DND-41 (cell line): ENCODE measurements around the gene PCCB.

Source experiments
- ATAC-seq: fragments of 200-7000 bp; cut with Tn5 transposase; 3 replicates; pipeline ENCODE4 v1.9.1; 2021; ENCODE audit warnings: low read depth; ENCODE audit not compliant: insufficient read depth
- DNase-seq: peaks from one replicate; pipeline ENCODE4 v3.0.0-alpha.2; 2020
- H2AFZ ChIP-seq: 2 replicates; pipeline ENCODE4 v1.6.0; 2012; ENCODE audit warnings: low read depth, low read length
- H3K27ac ChIP-seq: 2 replicates; pipeline ENCODE4 v1.5.1; 2012; ENCODE audit warnings: low read length, inconsistent platforms
- H3K27me3 ChIP-seq: fragments of 200-600 bp; sonication (generic); 2 replicates; pipeline ENCODE4 v1.6.0; 2012; ENCODE audit warnings: low read length, mild to moderate bottlenecking, inconsistent platforms; ENCODE audit not compliant: insufficient read depth, poor library complexity
- H3K36me3 ChIP-seq: 2 replicates; pipeline ENCODE4 v1.5.1; 2012; ENCODE audit warnings: low read length, inconsistent platforms; ENCODE audit not compliant: insufficient read depth
- H3K4me1 ChIP-seq: 2 replicates; pipeline ENCODE4 v1.5.1; 2012; ENCODE audit warnings: mild to moderate bottlenecking, low read length; ENCODE audit not compliant: insufficient read depth
- H3K4me2 ChIP-seq: 2 replicates; pipeline ENCODE4 v1.6.0; 2012; ENCODE audit warnings: mild to moderate bottlenecking, moderate library complexity, low read length, inconsistent platforms; ENCODE audit not compliant: insufficient read depth
- H3K4me3 ChIP-seq, 2 experiments: fragments of 200-600 bp in 1 of 2; shearing (Covaris generic) in 1 of 2; 2 replicates each; pipeline ENCODE4 v1.5.1; 2012 to 2016; ENCODE audit warnings: inconsistent platforms in 2 of 2, low read length in 2 of 2, mild to moderate bottlenecking in 2 of 2, low read depth in 1 of 2, moderate library complexity in 1 of 2
- H3K79me2 ChIP-seq: 2 replicates; pipeline ENCODE4 v1.6.0; 2012; ENCODE audit warnings: low read length, inconsistent platforms; ENCODE audit not compliant: insufficient read depth
- H3K9ac ChIP-seq: 2 replicates; pipeline ENCODE4 v1.6.0; 2012; ENCODE audit warnings: low read depth, mild to moderate bottlenecking, inconsistent platforms, low read length, moderate library complexity
- H3K9me3 ChIP-seq: 2 replicates; pipeline ENCODE4 v1.5.1; 2012; ENCODE audit warnings: low read length, moderate library complexity, mild to moderate bottlenecking, inconsistent platforms; ENCODE audit not compliant: insufficient read depth, severe bottlenecking
- H4K20me1 ChIP-seq: 2 replicates; pipeline ENCODE4 v1.6.0; 2012; ENCODE audit warnings: low read length; ENCODE audit not compliant: insufficient read depth
- CTCF ChIP-seq: IDR thresholded peaks from 2 replicates; pipeline ENCODE4 v1.5.1; 2012; ENCODE audit warnings: borderline replicate concordance, low read length, moderate library complexity, mild to moderate bottlenecking; ENCODE audit not compliant: poor library complexity, severe bottlenecking; ENCODE audit errors: extremely low read depth
- EZH2 ChIP-seq: IDR thresholded peaks from 3 replicates; pipeline ENCODE4 v1.6.1; 2012; ENCODE audit warnings: borderline replicate concordance, low read depth, mild to moderate bottlenecking, moderate library complexity, low read length, inconsistent platforms; ENCODE audit not compliant: severe bottlenecking

PCCB gene

GRCh38 chr3:136236109-136236508 lies 14.0 kb upstream of the PCCB start:
- H3K4me1 ChIP-seq: no peaks in the 10 kb centered on the region
- TF ChIP-seq CTCF: no peak
- TF ChIP-seq EZH2: no peak
- H2AFZ ChIP-seq: no peak overlapping the region
- H3K4me3 ChIP-seq: no peak overlapping the region
- ATAC-seq (no peak), DNase-seq (no peak)
- no peaks in the 10 kb centered on the region for H4K20me1 ChIP-seq
- no peak overlapping the region for H3K4me2 ChIP-seq
- no peaks in the 10 kb centered on the region for H3K79me2 ChIP-seq
- H3K27me3 ChIP-seq: no peaks in the 10 kb centered on the region
- H3K9me3 ChIP-seq: no peaks in the 10 kb centered on the region
- H3K27ac ChIP-seq: no peak overlapping the region
- H3K9ac ChIP-seq: no peak overlapping the region
- no peaks in the 10 kb centered on the region for H3K36me3 ChIP-seq

GRCh38 chr3:136237103-136237502 lies 13.0 kb upstream of the PCCB start:
- Histone ChIP-seq H2AFZ (no peak overlapping the region), H3K79me2 (no peaks in the 10 kb centered on the region), H3K9me3 (no peaks in the 10 kb centered on the region), H3K4me3 (no peak overlapping the region), H3K36me3 (no peaks in the 10 kb centered on the region), H3K27ac (no peak overlapping the region), H3K4me2 (no peak overlapping the region), H3K9ac (no peak overlapping the region), H3K27me3 (no peaks in the 10 kb centered on the region), H3K4me1 (no peaks in the 10 kb centered on the region), H4K20me1 (no peaks in the 10 kb centered on the region)
- ATAC-seq (no peak), DNase-seq (no peak)
- no peak for TF ChIP-seq CTCF
- TF ChIP-seq EZH2: no peak

GRCh38 chr3:136237961-136238649 lies 12.0 kb upstream of the PCCB start:
- no peaks in the 10 kb centered on the region for H4K20me1 ChIP-seq
- no peaks in the 10 kb centered on the region for H3K27me3 ChIP-seq
- no peaks in the 10 kb centered on the region for H3K4me1 ChIP-seq
- no peak overlapping the region for H3K27ac ChIP-seq
- no peaks in the 10 kb centered on the region for H3K9me3 ChIP-seq
- H3K4me3 ChIP-seq: no peak overlapping the region
- no peaks in the 10 kb centered on the region for H3K36me3 ChIP-seq
- H3K79me2 ChIP-seq: no peaks in the 10 kb centered on the region
- no peak overlapping the region for H3K9ac ChIP-seq
- TF ChIP-seq CTCF (no peak), EZH2 (no peak)
- no peak overlapping the region for H3K4me2 ChIP-seq
- H2AFZ ChIP-seq: no peak overlapping the region
- ATAC-seq (no peak), DNase-seq (no peak)
